H54 (cell line): ENCODE measurements around the gene PLCL2.

Experiments
- DNase-seq: peaks from one replicate; pipeline ENCODE4 v3.0.0; 2011; ENCODE audit warnings: low spot score, mixed read lengths; ENCODE audit not compliant: insufficient read length
- FAIRE-seq: peaks from 3 replicates; lab custom pipeline; 2011; peaks lifted over from hg19 to GRCh38; lab: Jason Lieb, UNC
- POLR2A ChIP-seq: IDR thresholded peaks from 2 replicates; pipeline ENCODE4 v1.6.1; 2011; ENCODE audit warnings: low read depth, mild to moderate bottlenecking, low read length

Gene PLCL2

DNA sequence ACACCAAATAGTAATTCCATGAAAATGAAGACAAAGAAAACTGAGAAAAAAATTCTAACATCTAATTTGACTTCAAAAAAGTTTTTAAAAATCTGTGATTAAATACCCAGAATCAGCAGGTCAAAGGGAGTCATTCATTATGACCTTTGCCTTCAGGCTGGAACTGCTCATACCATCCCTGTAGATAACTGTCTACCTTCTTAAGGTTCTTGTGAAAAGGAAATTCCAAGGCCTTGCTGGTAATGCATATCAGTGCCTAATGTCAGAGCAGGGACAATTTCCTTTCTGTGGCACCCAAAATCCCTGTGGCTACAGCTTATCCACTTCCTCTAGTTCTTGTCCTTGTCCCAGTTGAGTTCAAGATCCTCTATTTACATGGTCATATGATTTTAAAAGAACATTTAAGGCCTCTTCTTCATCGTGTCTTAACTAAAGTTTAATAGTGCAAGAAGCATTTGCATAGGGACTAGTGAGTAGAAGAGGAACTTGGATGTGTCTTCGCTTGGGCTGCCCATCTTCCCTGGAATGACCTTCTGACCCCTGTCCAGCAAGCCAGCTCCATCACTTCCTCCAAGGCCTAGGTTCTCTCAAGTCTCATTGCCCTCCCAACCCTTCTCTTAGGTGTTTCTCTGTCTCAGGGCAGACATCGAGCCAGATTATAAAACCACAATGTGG lies 8.7 kb upstream of the PLCL2 start:
- FAIRE-seq, result no peak

DNA sequence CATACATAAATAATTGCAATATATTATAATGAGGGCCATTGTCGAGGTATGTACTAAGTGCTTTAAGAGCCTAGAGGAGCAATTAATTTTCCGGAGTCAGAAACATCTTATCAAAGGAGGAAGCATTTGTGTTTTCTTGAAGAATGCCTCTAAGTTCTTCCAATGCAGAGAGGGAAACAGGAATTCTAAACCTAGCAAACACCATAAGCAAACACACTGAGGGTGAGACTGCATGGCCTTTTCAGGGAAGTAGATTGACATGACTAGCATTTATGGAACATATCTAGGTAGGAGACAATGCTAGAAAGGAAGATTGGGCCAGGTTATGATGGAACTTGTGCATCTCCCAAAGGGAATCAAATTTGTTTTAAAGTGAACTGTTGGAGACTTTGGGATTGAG lies 7.2 kb upstream of the PLCL2 start:
- no peak for DNase-seq
- no peak for FAIRE-seq
- no peak for TF ChIP-seq POLR2A

More for the DNA sequence above, 8.7 kb upstream of the PLCL2 start:
- TF ChIP-seq POLR2A, result no peak
- DNase-seq, result no peak

DNA sequence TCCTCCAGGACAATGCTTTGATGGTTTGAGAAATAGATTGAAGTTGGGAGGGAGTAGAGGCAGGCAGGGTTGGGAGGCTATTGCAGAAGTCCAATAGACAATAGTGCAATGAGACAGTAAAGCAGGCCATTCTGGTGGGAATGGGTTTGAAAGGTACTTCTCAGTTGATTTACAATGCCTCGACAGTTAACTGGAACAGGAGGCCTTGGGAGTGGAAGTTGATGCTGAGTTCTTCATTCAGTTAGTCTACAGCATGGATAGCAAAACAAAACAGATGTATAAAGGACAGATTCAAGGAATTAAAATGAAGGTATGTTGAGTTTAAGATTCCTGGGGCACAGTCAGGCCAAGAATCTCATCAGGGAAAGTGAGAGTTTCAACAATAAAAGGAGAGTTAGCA lies 6.8 kb upstream of the PLCL2 start:
- no peak for TF ChIP-seq POLR2A
- DNase-seq (no peak), FAIRE-seq (no peak)

DNA sequence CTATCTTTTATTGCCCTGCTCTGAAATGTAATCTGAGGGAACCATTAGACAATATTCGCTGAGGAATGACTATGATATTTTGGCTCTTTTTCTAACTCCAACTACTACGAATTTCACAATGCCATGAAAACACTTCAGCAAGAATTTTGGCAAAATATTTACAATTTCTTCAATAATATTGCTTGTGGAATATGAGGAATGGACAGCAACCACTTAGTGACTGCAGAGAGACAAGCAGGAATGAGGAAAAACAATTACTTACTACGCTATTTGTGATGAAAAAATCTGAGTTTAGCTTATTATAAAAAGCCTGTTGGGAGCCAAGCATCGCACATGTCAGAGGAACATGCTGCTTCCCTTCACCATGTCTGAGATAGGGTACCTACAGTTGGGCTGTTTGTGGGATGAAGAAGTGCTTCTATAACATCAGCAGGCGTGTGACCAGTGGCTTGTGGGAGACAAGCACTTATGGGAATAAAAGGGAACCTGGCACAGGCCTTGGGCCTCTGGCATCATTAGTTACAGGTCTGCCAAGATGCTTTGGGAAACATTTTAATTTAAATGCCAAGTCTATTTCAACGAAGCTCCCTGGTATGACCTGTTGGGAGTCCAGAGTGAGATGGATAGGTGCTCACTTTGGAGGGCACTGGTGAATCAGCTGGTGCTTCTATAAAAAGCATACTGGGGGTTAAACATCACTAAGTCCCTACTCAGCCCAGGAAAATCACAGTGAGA lies 2.7 kb upstream of the PLCL2 start:
- FAIRE-seq, result no peak
- TF ChIP-seq POLR2A, result no peak
- no peak for DNase-seq

DNA sequence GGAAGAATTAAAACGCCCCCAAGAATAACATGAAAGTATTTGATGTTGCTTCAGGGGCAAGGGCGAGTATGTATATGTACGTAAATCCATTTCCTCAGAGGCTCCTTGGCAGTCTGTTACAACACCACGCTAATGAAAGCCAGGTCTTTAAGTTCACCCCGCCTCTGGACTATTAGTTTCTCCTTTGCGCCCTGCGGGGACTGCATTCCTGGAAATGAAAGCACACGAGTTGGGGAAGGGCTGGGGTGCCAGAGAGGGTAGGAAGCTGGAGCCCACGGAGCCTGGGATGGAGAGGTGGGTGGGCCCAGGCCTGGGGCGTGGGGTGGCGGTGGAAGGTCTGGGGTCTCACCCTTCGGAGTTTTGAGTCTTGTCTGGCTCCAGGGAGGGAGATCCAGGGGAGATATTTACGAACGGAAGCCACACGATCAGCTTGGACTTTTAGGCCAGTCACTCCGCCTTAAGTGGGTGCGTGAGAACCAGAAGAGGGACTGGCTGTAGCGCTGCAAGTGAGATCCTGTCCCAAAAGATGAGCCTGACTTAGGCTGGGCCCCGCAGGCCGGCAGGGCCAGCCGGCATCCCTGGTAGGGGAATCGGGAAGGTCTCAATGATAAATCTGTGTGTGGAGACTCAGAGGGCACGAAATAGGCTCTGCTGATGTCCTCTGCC lies 1.6 kb upstream of the PLCL2 start:
- DNase-seq, result no peak
- no peak for TF ChIP-seq POLR2A
- FAIRE-seq, result no peak

DNA sequence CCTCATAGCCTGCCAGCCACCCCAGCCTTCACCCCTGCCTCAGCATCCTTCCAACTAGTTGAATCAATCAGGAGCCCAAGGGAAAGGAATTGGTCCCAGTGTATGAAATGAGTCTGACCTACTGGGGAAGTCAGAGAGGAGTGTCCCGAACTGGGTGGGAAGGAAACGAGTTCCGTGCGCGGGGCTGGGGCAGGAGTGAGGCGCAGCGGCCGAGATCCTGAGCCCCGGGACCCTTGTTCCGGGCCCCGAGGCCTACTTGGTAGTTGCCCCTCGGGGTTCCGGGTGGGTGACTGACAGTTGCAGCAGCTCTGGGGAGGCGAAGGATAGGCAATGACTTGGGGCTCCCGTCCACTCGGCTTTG lies 1.1 kb upstream of the PLCL2 start:
- no peak for DNase-seq
- TF ChIP-seq POLR2A, result no peak
- FAIRE-seq, result no peak

DNA sequence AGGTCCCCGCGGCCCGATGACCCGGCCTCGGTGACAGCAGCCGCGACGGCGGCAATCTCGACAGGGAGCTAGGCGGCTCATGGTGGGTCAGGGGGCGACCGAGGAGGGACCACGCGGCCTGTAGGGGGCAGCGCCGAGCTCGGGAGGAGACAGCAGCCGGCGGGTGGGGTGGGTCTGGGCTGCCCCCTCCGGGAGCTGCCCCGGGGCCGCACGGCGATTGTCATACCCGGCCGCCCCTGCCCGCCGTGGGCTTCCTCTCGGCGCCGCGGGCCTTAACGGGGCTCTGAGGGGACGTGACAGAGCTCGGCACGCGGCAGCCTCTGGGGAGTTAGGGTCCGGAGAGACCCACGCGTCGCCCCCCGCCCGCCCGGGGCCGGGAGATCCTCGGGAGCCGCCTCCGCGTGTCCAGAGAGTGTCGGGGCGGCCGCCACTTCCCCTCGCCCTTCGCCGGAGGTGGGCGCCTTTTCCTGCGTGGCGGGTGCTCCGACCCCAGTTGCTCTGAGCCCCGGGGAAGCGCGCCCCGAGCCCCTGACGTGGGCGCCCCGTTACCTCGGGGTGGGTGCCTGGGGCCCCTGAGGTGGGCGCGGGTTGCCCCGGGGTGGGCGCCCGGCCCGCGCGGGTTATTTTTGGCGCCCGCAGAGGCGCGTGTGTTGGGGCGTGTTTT lies 539 bp upstream of the PLCL2 start:
- no peak for DNase-seq
- FAIRE-seq, result no peak
- no peak for TF ChIP-seq POLR2A

DNA sequence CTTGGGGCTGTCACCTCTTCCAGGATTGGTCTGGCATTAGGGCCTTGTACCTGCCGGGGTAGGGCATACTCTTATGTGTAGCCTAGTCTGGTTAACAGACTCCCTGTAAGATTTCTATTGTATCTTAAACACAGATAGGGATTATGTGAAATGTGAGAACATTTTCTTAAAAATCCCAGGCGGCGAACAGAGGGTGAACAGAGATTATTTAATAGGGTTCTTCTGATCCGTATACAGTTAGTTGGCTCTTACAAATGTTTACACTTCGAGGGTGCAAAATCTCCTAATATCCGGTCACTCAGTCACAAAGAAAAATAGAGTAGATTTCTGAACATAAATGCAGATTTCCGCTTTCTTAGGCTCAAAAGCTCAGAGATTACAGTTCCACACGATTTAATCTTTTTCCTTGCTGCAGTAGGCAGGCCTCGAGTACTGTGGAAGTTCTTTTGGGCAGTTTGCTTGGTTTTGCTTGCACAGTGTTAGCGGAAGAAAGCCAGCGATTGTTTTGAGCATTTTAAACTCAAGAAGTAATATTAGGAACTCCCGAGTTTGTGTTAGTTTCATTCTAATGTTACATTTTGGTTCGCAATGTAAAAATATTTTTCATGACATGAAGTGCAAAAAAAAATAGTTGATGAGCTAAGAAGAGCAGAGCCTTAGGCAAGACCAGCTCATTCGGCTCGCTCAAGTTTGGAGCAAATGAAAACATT lies 993 bp downstream of the PLCL2 start:
- TF ChIP-seq POLR2A, result no peak
- FAIRE-seq (no peak), DNase-seq (no peak)

DNA sequence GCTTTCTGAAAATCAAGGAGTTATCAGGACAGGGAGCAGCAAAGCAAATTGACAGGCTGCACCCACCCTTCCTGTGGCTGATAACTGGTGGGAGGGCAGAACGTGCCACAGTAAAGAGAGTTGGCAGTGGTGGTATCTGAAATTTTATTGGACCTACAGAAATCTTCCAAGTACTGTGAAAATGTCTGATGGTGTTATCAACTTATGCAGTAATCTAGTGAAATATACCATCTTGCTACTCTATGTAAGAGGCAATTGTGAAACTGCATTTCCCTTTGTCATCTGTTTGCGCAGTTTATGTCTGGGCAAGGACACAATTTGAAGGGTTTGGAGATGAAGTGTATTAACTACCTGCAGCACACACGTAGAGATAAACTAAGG lies 1.5 kb downstream of the PLCL2 start:
- TF ChIP-seq POLR2A, result no peak
- DNase-seq (no peak), FAIRE-seq (peak; percentile 33)

DNA sequence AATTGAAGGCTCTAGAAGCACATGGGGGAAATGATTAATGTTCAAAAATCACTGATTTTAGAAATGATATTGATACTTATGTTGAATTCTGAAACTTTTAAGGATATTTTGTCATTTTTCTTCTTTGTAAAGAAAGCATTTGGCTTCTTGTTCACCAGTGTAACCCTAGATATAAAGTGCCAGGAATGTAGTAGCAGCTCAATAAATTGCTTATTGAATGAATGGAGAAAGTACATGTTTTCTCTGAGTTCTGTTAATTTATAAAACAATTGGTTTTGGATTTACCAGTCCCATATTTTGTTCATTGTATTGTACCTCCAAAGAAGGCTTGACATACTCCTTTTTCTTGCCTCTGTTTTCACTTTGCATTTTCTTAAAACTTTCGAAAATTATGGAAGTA lies 2.4 kb downstream of the PLCL2 start:
- DNase-seq (no peak), FAIRE-seq (no peak)
- TF ChIP-seq POLR2A, result no peak

DNA sequence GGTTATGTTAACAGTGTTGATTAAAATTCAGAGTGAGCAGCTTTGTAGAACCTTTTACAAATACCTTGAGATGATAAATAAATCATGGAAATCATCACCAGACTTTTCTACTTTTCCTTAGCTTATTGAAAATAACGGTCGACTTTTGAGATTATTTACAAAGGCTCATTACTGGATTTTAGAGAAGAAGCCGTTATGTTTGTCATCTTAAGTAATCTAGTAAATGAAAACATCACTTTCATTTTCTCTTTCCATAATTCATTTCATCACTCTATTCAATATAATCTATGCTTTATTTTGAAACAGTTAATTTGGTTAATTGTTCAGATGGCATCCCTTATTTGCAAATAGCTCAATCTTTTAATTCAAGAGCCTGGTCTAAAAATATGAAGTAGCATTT lies 3.6 kb downstream of the PLCL2 start:
- DNase-seq, result no peak
- FAIRE-seq, result no peak
- no peak for TF ChIP-seq POLR2A

DNA sequence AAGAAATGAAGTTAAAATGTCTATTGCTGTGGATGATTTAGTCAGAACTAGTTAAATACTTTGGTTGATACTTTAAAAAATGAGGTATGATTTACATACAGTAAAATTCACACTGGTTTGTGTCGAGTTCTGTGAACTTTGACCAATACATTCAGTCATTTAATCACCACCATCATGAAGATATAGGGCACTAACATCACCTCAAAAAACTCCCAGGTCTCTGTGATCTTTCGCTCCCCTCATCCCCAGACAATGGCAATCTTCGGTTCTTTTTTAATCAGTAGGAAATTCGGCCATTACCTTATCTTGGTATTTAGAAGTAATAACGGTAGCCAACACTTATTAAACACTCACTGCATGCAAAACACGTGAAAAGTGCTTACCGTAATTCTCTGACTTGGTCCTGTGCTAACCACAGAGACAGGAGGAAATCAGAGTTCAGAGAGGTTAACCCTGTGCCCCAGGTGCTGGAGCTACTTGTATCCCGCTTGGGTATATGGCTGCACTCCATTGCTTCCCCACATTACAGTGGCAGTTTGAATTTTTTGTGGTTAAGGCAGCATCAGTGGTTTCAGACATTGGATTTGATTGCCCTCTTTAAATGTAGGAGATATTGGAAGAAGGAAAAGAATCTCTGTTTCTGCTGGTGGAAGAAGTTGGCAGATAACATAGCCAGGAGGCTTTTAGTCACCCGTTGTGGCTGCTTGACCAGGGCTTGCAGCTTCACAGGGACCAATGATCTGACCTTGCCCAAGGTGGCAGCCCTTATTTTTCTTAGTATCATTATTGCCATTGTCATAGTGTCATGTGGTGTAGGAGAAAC lies 4.2 kb downstream of the PLCL2 start:
- no peak for DNase-seq
- FAIRE-seq, result peak; percentile 90
- TF ChIP-seq POLR2A, result no peak

DNA sequence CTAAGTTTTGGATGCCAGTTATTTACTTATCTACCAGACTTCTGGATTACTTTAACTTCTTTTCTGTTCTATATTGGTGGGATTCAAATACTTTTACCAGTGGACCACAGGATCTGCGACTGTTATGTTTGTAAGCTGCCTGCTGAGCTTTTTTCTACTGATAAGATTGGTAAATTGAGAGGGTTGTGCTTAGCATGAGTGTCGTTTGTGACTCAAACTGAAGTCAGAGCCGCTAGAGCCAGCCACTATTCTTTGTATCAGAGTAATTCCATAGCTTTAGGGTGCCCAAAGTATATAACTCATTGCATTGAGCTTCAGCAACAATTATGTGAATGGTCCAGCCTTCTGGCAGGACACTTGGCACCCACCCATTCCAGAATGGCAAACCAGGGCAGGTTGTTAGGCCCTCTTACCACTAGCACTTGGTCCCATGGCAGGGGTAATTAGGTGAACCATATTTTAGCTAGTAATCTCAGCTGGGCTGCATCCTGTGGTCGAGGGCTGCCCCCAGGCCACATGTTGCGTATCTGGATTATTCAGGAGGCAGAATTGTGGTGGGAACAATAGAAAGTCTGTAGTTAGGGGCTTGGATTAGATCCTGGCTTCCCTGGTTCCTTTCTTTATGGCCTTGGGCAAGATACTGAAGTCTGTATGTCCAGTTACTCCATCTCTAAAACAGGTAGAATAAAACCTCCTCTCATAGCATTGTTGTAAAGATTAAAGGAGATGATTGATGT lies 6.0 kb downstream of the PLCL2 start:
- TF ChIP-seq POLR2A, result no peak
- no peak for DNase-seq
- peak; percentile 33 for FAIRE-seq
